Stimulated activated memory B cell treated with anti-CD40 and anti-IgM and Interleukin-4, amounts not matched to agents 10 μg/mL and 1 μg/mL and 100 μg/mL, for 72 hours (primary cell): Measurements from ENCODE around the gene CRYL1.

ENCODE experiments used
- ATAC-seq: fragments of 150-1000 bp; cut with Tn5 transposase; 2 replicates; pipeline ENCODE4 v1.10.0; 2021
- H3K27ac Mint-ChIP-seq: one replicate; pipeline ENCODE4 v1.8.0; 2022; ENCODE audit warnings: mild to moderate bottlenecking, mixed read lengths
- H3K27me3 Mint-ChIP-seq: one replicate; pipeline ENCODE4 v1.8.0; 2022; ENCODE audit warnings: mixed read lengths
- H3K36me3 Mint-ChIP-seq: one replicate; pipeline ENCODE4 v1.8.0; 2022; ENCODE audit warnings: mixed read lengths
- H3K4me1 Mint-ChIP-seq: one replicate; pipeline ENCODE4 v1.8.0; 2022; ENCODE audit warnings: mixed read lengths
- H3K4me3 Mint-ChIP-seq: one replicate; pipeline ENCODE4 v1.8.0; 2022; ENCODE audit warnings: mild to moderate bottlenecking, moderate library complexity, mixed read lengths
- H3K9me3 Mint-ChIP-seq: one replicate; pipeline ENCODE4 v1.8.0; 2022; ENCODE audit warnings: mixed read lengths

The CRYL1 gene

DNA sequence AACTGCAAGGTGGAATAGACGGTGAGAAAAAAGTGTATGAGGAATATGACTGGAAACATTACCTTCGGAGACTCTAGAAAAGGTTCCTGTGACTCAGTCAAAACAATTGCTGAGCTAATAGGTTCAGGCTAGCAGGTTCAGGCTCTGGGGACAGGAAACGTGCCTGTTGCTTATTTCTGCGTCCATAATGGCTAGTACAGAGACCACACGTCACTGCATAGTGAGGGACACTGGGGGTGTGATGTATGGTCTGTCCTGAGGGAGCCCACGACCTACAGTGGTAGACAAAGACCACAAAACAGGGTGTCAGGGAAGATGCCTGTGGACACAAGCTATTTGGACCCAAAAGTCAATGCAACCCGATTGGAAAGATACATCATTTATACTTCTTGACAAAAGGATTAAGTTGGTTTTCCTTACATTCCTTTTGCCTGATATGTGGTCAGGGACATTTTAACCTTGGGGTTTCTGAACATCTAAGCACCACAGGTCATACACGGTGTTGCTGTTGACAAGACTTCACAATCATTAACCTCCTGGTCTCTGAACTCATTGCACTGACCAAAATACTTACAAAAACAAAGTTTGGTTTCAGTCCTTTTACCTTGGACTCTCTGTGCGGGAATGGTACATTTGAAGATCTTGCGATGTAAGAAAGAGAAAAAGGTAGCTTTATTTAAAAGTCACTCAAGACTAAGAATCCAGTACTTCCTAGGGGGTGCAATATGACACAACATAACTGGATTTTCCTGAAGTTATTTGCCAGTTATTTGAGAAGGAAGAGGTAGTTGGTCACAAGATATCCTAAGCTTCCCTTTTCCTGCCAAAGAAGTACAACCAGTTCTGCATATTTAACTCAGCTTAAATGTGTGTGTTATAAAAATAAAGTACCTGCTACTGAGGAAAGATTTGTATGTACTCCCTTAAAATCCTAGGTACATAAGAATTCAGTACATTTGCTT, 20.0 kb downstream of the CRYL1 start:
- H3K4me1 Mint-ChIP-seq, result no peaks in the 10 kb centered on the region
- H3K27ac Mint-ChIP-seq, result no peak overlapping the region
- no peaks in the 10 kb centered on the region for H3K27me3 Mint-ChIP-seq
- peaks cover 12% of the 10 kb centered on the region for H3K36me3 Mint-ChIP-seq
- ATAC-seq, result no peak
- no peaks in the 10 kb centered on the region for H3K9me3 Mint-ChIP-seq
- no peak overlapping the region for H3K4me3 Mint-ChIP-seq

DNA sequence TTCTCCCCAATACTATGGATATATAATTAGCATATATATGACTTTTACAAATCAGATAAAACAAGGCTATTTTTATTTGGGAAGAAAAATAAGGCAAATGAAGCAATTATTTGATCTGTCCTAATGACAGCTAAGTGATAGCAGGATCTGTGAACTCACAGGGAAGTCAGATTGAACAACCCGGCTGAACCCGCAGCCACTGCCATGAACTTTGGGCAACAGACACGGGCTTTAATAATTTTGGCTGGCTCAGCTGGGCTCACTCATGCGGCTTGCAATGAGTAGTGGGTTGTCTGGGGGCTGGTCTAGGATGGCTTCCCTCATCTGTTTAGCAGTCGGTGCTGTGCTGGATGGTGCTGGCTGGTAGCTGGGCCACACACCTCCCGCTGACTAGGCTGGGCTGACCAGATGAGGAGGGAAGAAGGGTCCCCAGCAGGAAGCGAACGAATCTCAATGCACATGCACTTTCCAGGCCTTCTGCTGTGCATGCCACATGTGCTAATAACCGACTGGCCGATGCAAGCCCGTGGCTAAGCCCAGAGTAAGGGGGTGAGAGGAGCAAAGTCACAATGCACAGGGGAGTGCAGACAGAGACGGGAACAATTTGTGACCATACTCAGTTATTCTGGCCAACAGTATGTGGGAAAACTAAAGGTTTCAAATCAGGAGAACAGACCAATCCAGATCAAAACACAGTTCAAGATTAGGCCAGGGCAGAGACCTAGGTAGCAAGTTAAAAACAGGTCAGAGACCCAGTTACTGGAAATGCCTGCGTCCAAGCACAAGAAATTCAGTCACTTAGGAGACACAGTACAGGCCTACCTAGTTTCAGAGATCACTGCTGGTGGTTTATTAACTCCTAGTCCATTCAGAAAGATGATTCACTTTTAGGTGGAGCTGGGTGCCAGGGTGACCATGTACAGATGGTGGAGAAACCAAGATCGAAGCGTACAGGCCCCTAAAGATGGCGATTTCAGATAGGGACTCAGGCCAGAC, 22.3 kb downstream of the CRYL1 start:
- Mint-ChIP-seq H3K27ac (no peak overlapping the region), H3K9me3 (peaks cover 3% of the 10 kb centered on the region), H3K27me3 (no peaks in the 10 kb centered on the region), H3K36me3 (no peaks in the 10 kb centered on the region), H3K4me1 (no peaks in the 10 kb centered on the region), H3K4me3 (no peak overlapping the region)
- no peak for ATAC-seq

DNA sequence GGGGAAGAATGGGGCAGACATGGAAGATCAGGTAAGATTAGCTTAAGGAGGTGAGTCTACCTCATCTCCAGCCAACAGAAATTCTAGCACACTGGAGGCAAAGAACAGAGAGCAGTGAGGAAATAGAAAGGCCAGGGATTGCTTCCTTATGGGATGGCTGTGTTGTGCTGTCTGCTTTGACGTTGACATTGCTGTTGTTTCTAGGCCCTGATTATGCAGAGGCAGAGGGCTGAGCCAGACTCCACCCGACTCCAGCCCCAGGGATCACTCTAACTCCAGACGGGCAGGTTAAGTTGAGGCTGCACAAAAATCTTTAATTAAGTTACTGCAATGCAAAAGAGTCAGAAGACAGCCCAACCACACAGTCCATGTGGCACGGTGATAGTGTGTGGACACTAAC, 24.1 kb downstream of the CRYL1 start:
- no peak for ATAC-seq

DNA sequence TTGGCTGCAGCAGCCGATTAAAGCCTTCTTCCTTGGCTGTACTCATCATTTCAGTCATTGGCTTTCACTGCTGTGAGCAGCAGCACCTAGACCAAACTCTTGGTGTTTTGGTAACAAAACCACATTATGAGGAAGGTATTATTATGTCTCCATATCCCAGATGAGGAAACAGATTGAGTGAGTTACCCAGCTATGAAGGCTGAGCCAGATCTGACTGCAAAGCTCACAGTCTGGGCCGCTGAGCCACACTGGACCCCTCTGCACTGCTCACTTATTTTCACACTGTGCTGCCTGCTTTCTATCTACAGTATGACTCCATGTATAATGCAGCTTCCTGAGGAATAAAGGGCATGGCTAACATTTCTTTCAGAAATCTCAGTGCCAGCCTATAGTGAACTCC, 24.5 kb downstream of the CRYL1 start:
- H3K27ac Mint-ChIP-seq, result no peak overlapping the region
- no peak for ATAC-seq
- H3K27me3 Mint-ChIP-seq, result no peaks in the 10 kb centered on the region
- no peaks in the 10 kb centered on the region for H3K4me1 Mint-ChIP-seq
- H3K9me3 Mint-ChIP-seq, result peaks cover 3% of the 10 kb centered on the region
- H3K36me3 Mint-ChIP-seq, result no peaks in the 10 kb centered on the region
- no peak overlapping the region for H3K4me3 Mint-ChIP-seq

More for the DNA sequence above, 24.1 kb downstream of the CRYL1 start:
- H3K4me1 Mint-ChIP-seq, result no peaks in the 10 kb centered on the region
- H3K9me3 Mint-ChIP-seq, result peaks cover 3% of the 10 kb centered on the region
- no peak overlapping the region for H3K27ac Mint-ChIP-seq
- no peaks in the 10 kb centered on the region for H3K36me3 Mint-ChIP-seq
- H3K4me3 Mint-ChIP-seq, result no peak overlapping the region
- no peaks in the 10 kb centered on the region for H3K27me3 Mint-ChIP-seq

DNA sequence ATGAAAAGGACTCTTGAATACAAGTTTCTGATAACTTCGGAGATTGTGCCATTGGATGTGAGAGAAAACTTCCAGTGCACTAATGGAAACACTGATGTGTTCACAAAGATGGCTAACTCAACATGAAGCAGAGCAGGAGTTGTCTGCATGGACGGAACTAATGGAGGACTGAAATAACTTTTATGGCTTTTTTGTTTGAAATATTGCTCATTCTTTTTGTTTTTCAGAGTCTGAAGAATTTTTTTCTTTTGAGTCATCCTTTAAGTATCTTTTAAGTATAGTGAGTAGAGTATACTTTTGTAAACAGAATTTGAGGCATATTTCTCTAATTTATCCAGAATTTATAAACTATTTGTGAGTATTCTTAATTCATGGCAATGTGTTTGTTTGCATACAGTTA, 25.7 kb downstream of the CRYL1 start:
- Mint-ChIP-seq H3K4me1 (no peaks in the 10 kb centered on the region), H3K4me3 (no peak overlapping the region), H3K36me3 (no peaks in the 10 kb centered on the region), H3K27me3 (no peaks in the 10 kb centered on the region), H3K27ac (no peak overlapping the region), H3K9me3 (peaks cover 3% of the 10 kb centered on the region)
- ATAC-seq, result no peak

DNA sequence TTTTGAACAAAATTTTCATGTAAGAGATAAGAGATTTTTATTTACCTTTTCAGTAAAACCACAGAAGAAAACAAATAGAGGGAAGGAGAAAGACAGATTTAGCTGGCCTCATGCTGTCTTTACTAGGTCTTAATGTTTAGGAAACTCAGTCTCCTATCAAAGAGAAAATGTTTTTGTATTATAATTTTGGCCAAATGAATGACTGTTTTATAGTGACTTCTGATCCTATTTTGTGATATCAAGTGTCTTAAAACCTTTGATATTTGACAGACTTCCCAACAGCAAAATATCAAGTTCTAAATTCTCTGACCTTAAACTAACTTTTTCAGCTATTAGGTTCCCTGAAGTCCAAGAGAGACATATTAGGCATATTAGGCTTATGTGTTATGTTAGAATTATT, 27.0 kb downstream of the CRYL1 start:
- Mint-ChIP-seq H3K4me1 (no peaks in the 10 kb centered on the region), H3K36me3 (no peaks in the 10 kb centered on the region)
- ATAC-seq, result no peak

DNA sequence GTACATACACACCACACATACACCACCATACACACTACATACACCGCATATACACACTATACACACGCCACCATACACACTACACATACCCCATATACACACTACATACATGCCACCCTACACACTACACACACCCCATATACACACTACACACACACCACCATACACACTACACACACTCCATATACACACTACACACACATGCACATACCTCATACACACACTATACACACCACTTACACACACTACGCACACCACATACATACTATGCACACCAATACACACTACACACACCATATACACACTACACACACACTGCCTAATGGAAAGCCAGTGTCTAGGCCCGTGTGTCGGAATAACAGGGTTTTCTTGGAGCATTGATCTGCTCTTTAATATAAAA, 27.5 kb downstream of the CRYL1 start:
- no peaks in the 10 kb centered on the region for H3K4me1 Mint-ChIP-seq
- H3K27me3 Mint-ChIP-seq, result no peaks in the 10 kb centered on the region
- no peak overlapping the region for H3K4me3 Mint-ChIP-seq
- H3K36me3 Mint-ChIP-seq, result no peaks in the 10 kb centered on the region
- H3K27ac Mint-ChIP-seq, result no peak overlapping the region
- ATAC-seq, result no peak
- peaks cover 3% of the 10 kb centered on the region for H3K9me3 Mint-ChIP-seq

More for the DNA sequence above, 27.0 kb downstream of the CRYL1 start:
- no peak overlapping the region for H3K27ac Mint-ChIP-seq
- H3K4me3 Mint-ChIP-seq, result no peak overlapping the region
- peaks cover 3% of the 10 kb centered on the region for H3K9me3 Mint-ChIP-seq
- H3K27me3 Mint-ChIP-seq, result no peaks in the 10 kb centered on the region

DNA sequence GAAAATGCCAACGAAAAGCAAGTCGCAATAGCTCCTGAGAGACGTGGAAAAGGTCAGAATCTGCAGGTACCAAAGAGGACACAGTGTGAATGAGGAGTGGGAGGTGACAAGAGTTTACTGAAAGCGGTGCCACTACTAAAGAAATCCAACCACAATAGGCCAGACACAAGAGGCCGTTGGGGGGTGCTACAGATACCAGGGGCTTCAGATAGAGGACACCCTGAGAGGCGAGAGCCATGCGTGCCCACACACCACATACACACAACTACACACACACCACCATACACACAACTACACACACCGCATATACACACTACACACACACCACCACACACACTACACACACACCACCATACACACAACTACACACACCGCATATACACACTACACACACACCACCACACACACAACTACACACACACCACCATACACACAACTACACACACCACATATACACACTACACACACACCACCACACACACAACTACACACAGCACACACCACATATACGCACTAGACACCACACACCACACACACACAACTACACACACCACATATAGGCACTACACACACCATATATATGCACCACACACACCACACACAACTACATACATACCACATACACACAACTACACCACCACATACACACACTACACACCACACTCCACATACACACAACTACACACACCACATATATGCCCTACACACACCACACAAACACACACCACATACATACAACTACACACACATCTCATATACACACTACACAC, 28.5 kb downstream of the CRYL1 start:
- no peak for ATAC-seq
- H3K9me3 Mint-ChIP-seq, result peaks cover 3% of the 10 kb centered on the region
- no peaks in the 10 kb centered on the region for H3K4me1 Mint-ChIP-seq
- no peaks in the 10 kb centered on the region for H3K36me3 Mint-ChIP-seq
- H3K27ac Mint-ChIP-seq, result no peak overlapping the region
- H3K4me3 Mint-ChIP-seq, result no peak overlapping the region
- no peaks in the 10 kb centered on the region for H3K27me3 Mint-ChIP-seq

DNA sequence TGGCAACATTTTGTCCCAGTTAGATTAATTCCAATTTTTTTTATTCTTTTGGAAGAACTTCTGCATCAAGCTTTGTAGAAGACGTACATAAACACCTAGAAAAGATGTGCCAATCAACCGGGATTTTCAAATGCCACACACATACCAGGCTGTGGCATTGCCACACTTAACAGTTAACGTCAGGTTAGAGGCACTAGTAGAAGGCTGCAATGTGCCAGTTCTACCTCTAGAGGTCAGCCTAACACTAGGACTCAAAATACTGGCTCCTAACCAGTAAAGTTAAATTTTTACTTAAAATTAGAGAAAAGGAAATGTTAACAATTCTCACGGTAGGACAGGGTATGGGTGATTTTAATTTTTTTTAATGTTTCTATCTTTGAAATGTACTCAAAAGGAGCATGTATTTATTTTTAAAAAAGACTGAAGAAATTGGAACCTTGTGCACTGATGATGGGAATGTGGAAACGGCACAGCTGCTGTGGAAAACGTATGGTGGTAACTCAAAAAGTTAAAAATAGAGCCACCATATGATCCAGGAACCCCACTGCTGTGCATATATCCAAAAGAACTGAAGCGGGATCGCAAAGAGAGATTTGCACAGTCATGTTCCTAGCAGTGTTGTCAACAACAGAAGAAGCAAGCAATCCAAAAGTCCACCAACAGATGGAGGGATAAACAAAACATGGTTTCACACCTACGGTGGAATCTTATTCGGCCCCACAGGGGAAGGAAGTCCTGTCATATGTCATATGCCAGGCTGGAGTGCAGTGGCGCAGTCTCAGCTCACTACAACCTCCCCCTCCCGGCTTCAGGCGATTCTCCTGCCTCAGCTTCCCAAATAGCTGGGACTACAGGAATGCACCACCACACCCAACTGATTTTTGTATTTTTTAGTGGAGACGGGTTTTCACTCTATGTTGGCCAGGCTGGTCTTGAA, 30.3 kb downstream of the CRYL1 start:
- peak; percentile 79 for ATAC-seq
- Mint-ChIP-seq H3K4me1 (no peaks in the 10 kb centered on the region), H3K27me3 (no peaks in the 10 kb centered on the region), H3K9me3 (peaks cover 1% of the 10 kb centered on the region), H3K4me3 (no peak overlapping the region), H3K36me3 (no peaks in the 10 kb centered on the region), H3K27ac (no peak overlapping the region)

DNA sequence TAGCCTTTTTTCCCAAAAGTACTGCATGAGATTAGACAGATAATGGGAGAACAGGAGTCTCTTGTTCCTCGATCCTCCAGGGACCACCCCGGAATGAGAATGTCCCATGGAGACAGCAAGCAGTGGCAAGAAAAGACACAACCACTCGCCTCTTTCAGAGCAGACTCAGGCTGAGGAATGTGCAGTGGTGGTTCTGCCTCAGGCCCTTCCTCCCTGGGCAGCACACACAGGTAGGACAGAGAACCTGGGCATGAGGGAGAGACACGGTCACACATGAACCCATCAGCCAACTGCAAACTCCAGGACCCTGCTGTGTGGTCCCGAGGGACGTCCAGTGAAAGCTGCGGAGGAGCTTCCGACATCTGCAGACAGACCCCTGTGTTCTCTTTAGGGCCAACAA, 31.0 kb downstream of the CRYL1 start:
- ATAC-seq, result no peak
- no peaks in the 10 kb centered on the region for H3K4me1 Mint-ChIP-seq
- H3K27ac Mint-ChIP-seq, result no peak overlapping the region
- H3K27me3 Mint-ChIP-seq, result no peaks in the 10 kb centered on the region
- H3K36me3 Mint-ChIP-seq, result no peaks in the 10 kb centered on the region
- no peak overlapping the region for H3K4me3 Mint-ChIP-seq
- H3K9me3 Mint-ChIP-seq, result no peaks in the 10 kb centered on the region

DNA sequence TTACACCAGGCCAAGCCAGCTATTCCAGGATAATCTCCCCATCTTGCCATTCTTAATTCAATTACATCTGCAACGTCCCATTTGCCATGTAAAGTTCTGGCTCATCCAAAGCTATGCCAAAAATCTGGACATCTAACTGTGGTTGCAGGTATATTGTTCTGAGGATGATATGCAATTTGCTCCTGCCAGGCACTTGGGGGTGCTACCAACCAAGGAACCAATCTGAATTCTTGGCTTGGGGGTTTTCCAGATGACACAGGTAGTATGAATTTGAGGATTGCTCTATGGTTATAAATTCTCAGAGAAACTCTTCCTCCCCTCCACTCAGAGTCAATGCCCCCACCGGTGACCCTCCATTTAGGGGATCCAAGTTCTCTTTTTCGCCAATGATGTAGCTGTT, 33.0 kb downstream of the CRYL1 start:
- Mint-ChIP-seq H3K9me3 (no peaks in the 10 kb centered on the region), H3K36me3 (no peaks in the 10 kb centered on the region), H3K4me3 (no peak overlapping the region), H3K27me3 (no peaks in the 10 kb centered on the region), H3K4me1 (no peaks in the 10 kb centered on the region), H3K27ac (no peak overlapping the region)
- ATAC-seq, result no peak

DNA sequence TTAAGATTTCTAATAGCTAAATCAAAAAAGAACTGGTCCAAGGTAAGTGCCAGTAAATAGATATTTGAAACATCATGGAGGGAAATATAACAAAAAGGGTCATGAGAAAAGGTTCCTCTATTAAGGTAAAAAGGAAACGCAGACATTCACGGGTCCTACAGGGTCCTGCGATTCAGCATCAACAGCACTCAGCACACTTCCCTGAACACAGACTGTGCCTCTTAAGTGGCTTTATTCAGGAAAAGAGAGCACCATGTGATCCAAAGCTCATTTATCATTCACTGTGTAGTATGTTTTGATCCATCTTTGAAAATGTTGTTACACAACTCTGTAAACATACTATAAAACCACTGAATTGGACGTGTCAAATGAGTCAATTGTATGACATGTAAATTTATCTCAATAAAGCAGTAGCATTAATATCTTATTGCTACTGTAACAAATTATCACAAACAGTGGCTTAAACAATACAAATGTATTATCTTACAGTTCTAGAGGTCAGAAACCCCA, 33.7 kb downstream of the CRYL1 start:
- no peaks in the 10 kb centered on the region for H3K9me3 Mint-ChIP-seq
- ATAC-seq, result no peak
- H3K4me3 Mint-ChIP-seq, result no peak overlapping the region
- no peak overlapping the region for H3K27ac Mint-ChIP-seq
- H3K4me1 Mint-ChIP-seq, result no peaks in the 10 kb centered on the region
- peaks cover 2% of the 10 kb centered on the region for H3K36me3 Mint-ChIP-seq
- H3K27me3 Mint-ChIP-seq, result no peaks in the 10 kb centered on the region

DNA sequence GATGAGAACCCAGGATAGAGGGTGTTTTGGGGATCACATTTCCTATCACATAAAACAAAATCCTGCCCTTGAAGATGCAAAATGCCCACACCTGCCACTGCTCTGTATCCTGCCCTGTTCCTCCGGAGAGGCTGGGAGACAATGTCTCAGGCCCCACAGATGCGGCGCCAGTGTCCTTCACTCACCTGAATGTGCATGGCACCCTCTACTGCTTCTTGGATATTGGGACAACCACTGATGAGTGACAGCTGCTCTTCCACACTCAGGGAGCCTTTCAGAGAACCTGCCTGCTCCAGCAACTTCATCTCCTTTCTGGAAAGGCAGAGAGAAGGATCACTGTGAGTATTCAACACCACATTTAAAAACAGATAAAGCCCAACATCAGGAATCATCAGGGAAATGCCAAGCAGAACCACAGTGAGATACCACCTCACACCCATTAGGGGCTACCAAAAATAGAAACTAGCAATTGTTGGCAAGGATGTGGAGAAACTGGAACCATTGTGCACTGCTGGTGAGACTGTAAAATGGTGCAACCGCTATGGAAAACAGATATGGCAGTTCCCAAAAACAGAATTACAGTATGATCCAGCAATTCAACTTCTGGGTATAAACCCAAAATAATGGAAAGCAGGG, 36.4 kb downstream of the CRYL1 start:
- no peak overlapping the region for H3K27ac Mint-ChIP-seq
- H3K4me3 Mint-ChIP-seq, result no peak overlapping the region
- H3K9me3 Mint-ChIP-seq, result no peaks in the 10 kb centered on the region
- ATAC-seq, result no peak
- H3K36me3 Mint-ChIP-seq, result peaks cover 15% of the 10 kb centered on the region
- H3K27me3 Mint-ChIP-seq, result no peaks in the 10 kb centered on the region
- no peaks in the 10 kb centered on the region for H3K4me1 Mint-ChIP-seq
